Activated CD8-positive, alpha-beta T cell treated with anti-CD3 and anti-CD28 coated beads, Interleukin-2, amount 10 ng/mL, durations not matched to agents 7 days and 5 days (primary cell): ENCODE results near the gene NELL2. TPM values are rescaled to one million over a fixed set of nuclear protein-coding genes. Genes with fewer than 3 reads are reported as not detected.

Experiments
- ATAC-seq: fragments of 150-1000 bp; cut with Tn5 transposase; one replicate; pipeline ENCODE4 v1.10.0; 2021; ENCODE audit warnings: moderate library complexity
- CTCF ChIA-PET: fragments of 350-600 bp; sonication (Branson Sonifier 250); formaldehyde crosslinking; loops from one replicate; lab custom pipeline; 2021; ENCODE audit warnings: antibody characterized with exemption; lab: Charles Lee
- POLR2A ChIA-PET: fragments of 350-600 bp; sonication (Branson Sonifier 250); formaldehyde crosslinking; loops from one replicate; lab custom pipeline; 2021; ENCODE audit warnings: antibody characterized with exemption; lab: Charles Lee
- DNase-seq: peaks from one replicate; pipeline ENCODE4 v3.0.0-alpha.2; 2020
- H3K27ac Mint-ChIP-seq: one replicate; pipeline ENCODE4 v1.8.0; 2021; ENCODE audit warnings: mild to moderate bottlenecking, mixed read lengths
- H3K27me3 Mint-ChIP-seq: one replicate; pipeline ENCODE4 v1.8.0; 2021; ENCODE audit warnings: low read depth, mixed read lengths
- H3K36me3 Mint-ChIP-seq: one replicate; pipeline ENCODE4 v1.8.0; 2021; ENCODE audit warnings: low read depth, mixed read lengths
- H3K4me1 Mint-ChIP-seq: one replicate; pipeline ENCODE4 v1.8.0; 2021; ENCODE audit warnings: low read depth, mixed read lengths
- H3K4me3 Mint-ChIP-seq: one replicate; pipeline ENCODE4 v1.8.0; 2021; ENCODE audit warnings: mild to moderate bottlenecking, mixed read lengths
- H3K9me3 Mint-ChIP-seq: one replicate; pipeline ENCODE4 v1.8.0; 2022; ENCODE audit warnings: mixed read lengths; ENCODE audit not compliant: insufficient read depth
- total RNA-seq, 2 experiments: library from RNA; stranded (reverse); gene quantifications; one replicate each; pipeline ENCODE4 v1.2.3, GENCODE V29; 2021

The NELL2 gene
- total RNA-seq, 2 experiments from 2014 or later = 43.8 to 47.4 TPM

- Mint-ChIP-seq H3K36me3 (peaks cover 38% of the 10 kb centered on the region), H3K4me3 (no peak overlapping the region), H3K9me3 (peaks cover 22% of the 10 kb centered on the region), H3K27ac (no peak overlapping the region), H3K4me1 (peaks cover 8% of the 10 kb centered on the region), H3K27me3 (no peaks in the 10 kb centered on the region)
- no peak for DNase-seq
- CTCF ChIA-PET = interaction anchor here (1.3 to 1.8 kb wide), 2 partner anchors 94 to 169 kb away, joined by 4 to 7 read pairs; no protein-coding TSS in a partner anchor
- POLR2A ChIA-PET = no interaction called here
- ATAC-seq = no peak
Measured at GRCh38 chr12:44779766-44780165, 96.3 kb downstream of the NELL2 start.

- peaks cover 22% of the 10 kb centered on the region for H3K9me3 Mint-ChIP-seq
- peaks cover 8% of the 10 kb centered on the region for H3K4me1 Mint-ChIP-seq
- no peak overlapping the region for H3K4me3 Mint-ChIP-seq
- ATAC-seq (no peak), DNase-seq (no peak)
- no peak overlapping the region for H3K27ac Mint-ChIP-seq
- H3K27me3 Mint-ChIP-seq = no peaks in the 10 kb centered on the region
- peaks cover 30% of the 10 kb centered on the region for H3K36me3 Mint-ChIP-seq
- ChIA-PET POLR2A (no interaction called here), CTCF (interaction anchor here (1.8 kb wide), 1 partner anchor 95 kb away, joined by 7 read pairs; no protein-coding TSS in a partner anchor)
Measured at GRCh38 chr12:44778863-44779262, 97.3 kb downstream of the NELL2 start.

- H3K36me3 Mint-ChIP-seq = peaks cover 39% of the 10 kb centered on the region
- no peak for ATAC-seq
- peaks cover 8% of the 10 kb centered on the region for H3K4me1 Mint-ChIP-seq
- H3K4me3 Mint-ChIP-seq = no peak overlapping the region
- H3K27ac Mint-ChIP-seq = no peak overlapping the region
- ChIA-PET CTCF (interaction anchor here (0.9 to 2.6 kb wide), 5 partner anchors 9 to 35 kb away, joined by 3 to 7 read pairs (median 4); no protein-coding TSS in a partner anchor), POLR2A (interaction anchor here (1.8 kb wide), 1 partner anchor 98 kb away, joined by 5 read pairs; the partner anchor contains the start of gene NELL2)
- H3K9me3 Mint-ChIP-seq = peaks cover 16% of the 10 kb centered on the region
- H3K27me3 Mint-ChIP-seq = no peaks in the 10 kb centered on the region
- no peak for DNase-seq
Measured at GRCh38 chr12:44777044-44777443, 99.1 kb downstream of the NELL2 start.

- peaks cover 8% of the 10 kb centered on the region for H3K4me1 Mint-ChIP-seq
- peaks cover 5% of the 10 kb centered on the region for H3K9me3 Mint-ChIP-seq
- H3K27ac Mint-ChIP-seq = no peak overlapping the region
- H3K4me3 Mint-ChIP-seq = no peak overlapping the region
- H3K36me3 Mint-ChIP-seq = peaks cover 31% of the 10 kb centered on the region
- H3K27me3 Mint-ChIP-seq = no peaks in the 10 kb centered on the region
- DNase-seq = no peak
- POLR2A ChIA-PET = no interaction called here
- CTCF ChIA-PET = interaction anchor here (0.7 to 3.5 kb wide), 11 partner anchors 9 to 110 kb away, joined by 3 to 62 read pairs (median 7); partner anchors contain the start of gene NELL2
- ATAC-seq = no peak
Measured at GRCh38 chr12:44775901-44776300, 100.2 kb downstream of the NELL2 start.

GRCh38 chr12:44774815-44775411 lies 101.2 kb downstream of the NELL2 start:
- ChIA-PET CTCF (interaction anchor here (0.7 to 3.5 kb wide), 22 partner anchors 8 to 156 kb away, joined by 3 to 62 read pairs (median 4); partner anchors contain the start of gene NELL2), POLR2A (interaction anchor here (0.6 kb wide), 2 partner anchors 38 to 103 kb away, joined by 3 to 4 read pairs; no protein-coding TSS in a partner anchor)
- Mint-ChIP-seq H3K27me3 (no peaks in the 10 kb centered on the region), H3K27ac (no peak overlapping the region), H3K4me3 (no peak overlapping the region), H3K9me3 (no peaks in the 10 kb centered on the region), H3K36me3 (peaks cover 26% of the 10 kb centered on the region), H3K4me1 (peaks cover 7% of the 10 kb centered on the region)
- DNase-seq (peak; percentile 72), ATAC-seq (peak; percentile 57)

GRCh38 chr12:44771485-44772021 lies 104.6 kb downstream of the NELL2 start:
- ChIA-PET CTCF (interaction anchor here (1.9 kb wide), 1 partner anchor 103 kb away, joined by 18 read pairs; the partner anchor contains the start of gene NELL2), POLR2A (no interaction called here)
- Mint-ChIP-seq H3K27me3 (no peaks in the 10 kb centered on the region), H3K9me3 (no peaks in the 10 kb centered on the region), H3K4me1 (peaks cover 3% of the 10 kb centered on the region), H3K27ac (no peak overlapping the region), H3K36me3 (peaks cover 11% of the 10 kb centered on the region), H3K4me3 (no peak overlapping the region)
- ATAC-seq = no peak
- no peak for DNase-seq

GRCh38 chr12:44765796-44766195 lies 110.3 kb downstream of the NELL2 start:
- Mint-ChIP-seq H3K27me3 (no peaks in the 10 kb centered on the region), H3K9me3 (no peaks in the 10 kb centered on the region), H3K27ac (no peak overlapping the region), H3K4me3 (no peak overlapping the region), H3K36me3 (peaks cover 8% of the 10 kb centered on the region), H3K4me1 (no peaks in the 10 kb centered on the region)
- ChIA-PET CTCF (interaction anchor here (1.4 to 2.0 kb wide), 3 partner anchors 9 to 183 kb away, joined by 4 to 11 read pairs (median 6); partner anchors contain the start of gene NELL2), POLR2A (no interaction called here)
- ATAC-seq (no peak), DNase-seq (no peak)

- CTCF ChIA-PET = interaction anchor here (1.4 to 2.0 kb wide), 3 partner anchors 10 to 111 kb away, joined by 5 to 7 read pairs (median 5); no protein-coding TSS in a partner anchor
- H3K27me3 Mint-ChIP-seq = no peaks in the 10 kb centered on the region
- no peak overlapping the region for H3K27ac Mint-ChIP-seq
- ATAC-seq = no peak
- no peaks in the 10 kb centered on the region for H3K9me3 Mint-ChIP-seq
- no peaks in the 10 kb centered on the region for H3K4me1 Mint-ChIP-seq
- no peak overlapping the region for H3K4me3 Mint-ChIP-seq
- DNase-seq = no peak
- H3K36me3 Mint-ChIP-seq = peaks cover 24% of the 10 kb centered on the region
- POLR2A ChIA-PET = no interaction called here
Measured at GRCh38 chr12:44763021-44763420, 113.1 kb downstream of the NELL2 start.

- Mint-ChIP-seq H3K4me3 (no peak overlapping the region), H3K36me3 (peaks cover 28% of the 10 kb centered on the region), H3K9me3 (no peaks in the 10 kb centered on the region), H3K4me1 (no peaks in the 10 kb centered on the region), H3K27me3 (no peaks in the 10 kb centered on the region), H3K27ac (no peak overlapping the region)
- ATAC-seq (no peak), DNase-seq (no peak)
- CTCF ChIA-PET = interaction anchor here (0.7 kb wide), 1 partner anchor 423 kb away, joined by 3 read pairs; no protein-coding TSS in a partner anchor
- POLR2A ChIA-PET = interaction anchor here (0.6 kb wide), 1 partner anchor 757 kb away, joined by 3 read pairs; no protein-coding TSS in a partner anchor
Measured at GRCh38 chr12:44759289-44759688, 116.8 kb downstream of the NELL2 start.

GRCh38 chr12:44750468-44750867 lies 125.6 kb downstream of the NELL2 start:
- H3K27ac Mint-ChIP-seq = no peak overlapping the region
- no peak overlapping the region for H3K4me3 Mint-ChIP-seq
- CTCF ChIA-PET = interaction anchor here (0.8 kb wide), 1 partner anchor 17 kb away, joined by 3 read pairs; no protein-coding TSS in a partner anchor
- ATAC-seq = no peak
- no peak for DNase-seq
- POLR2A ChIA-PET = no interaction called here
- no peaks in the 10 kb centered on the region for H3K27me3 Mint-ChIP-seq
- H3K36me3 Mint-ChIP-seq = peaks cover 14% of the 10 kb centered on the region
- H3K4me1 Mint-ChIP-seq = no peaks in the 10 kb centered on the region
- H3K9me3 Mint-ChIP-seq = peaks cover 4% of the 10 kb centered on the region

- H3K4me3 Mint-ChIP-seq = no peak overlapping the region
- peaks cover 20% of the 10 kb centered on the region for H3K36me3 Mint-ChIP-seq
- ATAC-seq = no peak
- H3K9me3 Mint-ChIP-seq = peaks cover 4% of the 10 kb centered on the region
- DNase-seq = no peak
- CTCF ChIA-PET = no interaction called here
- H3K4me1 Mint-ChIP-seq = no peaks in the 10 kb centered on the region
- POLR2A ChIA-PET = no interaction called here
- no peaks in the 10 kb centered on the region for H3K27me3 Mint-ChIP-seq
- no peak overlapping the region for H3K27ac Mint-ChIP-seq
Measured at GRCh38 chr12:44749566-44749965, 126.5 kb downstream of the NELL2 start.
